Tibial artery (tissue), 4 donors: ENCODE data around the gene GPC6.

Source experiments
- DNase-seq, 2 donors: peaks; one replicate each; pipeline ENCODE4 v3.0.0-alpha.2; 2019
- H3K27ac ChIP-seq, 2 donors: fragments of 200-600 bp; sonication (generic) in 1 of 2; 1 replicate in 1 of 2; 2 replicates in 1 of 2; pipeline ENCODE4 v1.5.1; 2018 to 2019; ENCODE audit warnings: mild to moderate bottlenecking in 1 of 2
- H3K27me3 ChIP-seq, 2 donors: fragments of 200-600 bp; sonication (generic) in 1 of 2; one replicate each; pipeline versions ENCODE4 v1.5.1 to v1.6.0; 2016 to 2019
- H3K36me3 ChIP-seq, 3 donors: fragments of 200-600 bp; sonication (generic) in 2 of 3; one replicate each; pipeline ENCODE4 v1.5.1; 2016 to 2019; ENCODE audit warnings: mild to moderate bottlenecking in 2 of 3
- H3K4me1 ChIP-seq, 4 donors: fragments of 200-600 bp; sonication (generic) in 2 of 4; 1 replicate in 3 of 4; 2 replicates in 1 of 4; pipeline ENCODE4 v1.5.1; 2016 to 2019
- H3K4me3 ChIP-seq, 2 donors: fragments of 200-600 bp; sonication (generic) in 1 of 2; 1 replicate in 1 of 2; 2 replicates in 1 of 2; pipeline ENCODE4 v1.5.1; 2018 to 2019; ENCODE audit warnings: mild to moderate bottlenecking in 2 of 2
- H3K9me3 ChIP-seq, 3 donors: fragments of 200-600 bp; sonication (generic) in 1 of 3; one replicate each; pipeline ENCODE4 v1.5.1; 2016 to 2019
- CTCF ChIP-seq, 2 experiments: fragments of 200-600 bp in 1 of 2; fragments of 450-650 bp in 1 of 2; IDR thresholded peaks; one replicate each; pipeline ENCODE4 v1.5.1; 2017 to 2019; ENCODE audit warnings: antibody characterized with exemption in 2 of 2, mild to moderate bottlenecking in 1 of 2, moderate library complexity in 1 of 2
- intact Hi-C: fragments of 100-400 bp; cut with DNase I; formaldehyde crosslinking; loops from one replicate; pipeline ENCODE4 v1.15.0; 2023; ENCODE audit warnings: low total_unique reads

GPC6 gene

GRCh38 chr13:94344126-94344818, 1117.7 kb downstream of the GPC6 start:
- H3K9me3 ChIP-seq: no peaks in the 10 kb centered on the region
- H3K4me1 ChIP-seq: peaks cover 0 to 39% (median 20%) of the 10 kb centered on the region in 4 donors
- no peaks in the 10 kb centered on the region for H3K36me3 ChIP-seq
- H3K4me3 ChIP-seq: no peak overlapping the region
- intact Hi-C loops: loop anchor here (10.0 kb wide), 1 partner anchor 1099 kb away; no protein-coding TSS in a partner anchor
- no peaks in the 10 kb centered on the region for H3K27me3 ChIP-seq
- DNase-seq: no peak
- TF ChIP-seq CTCF (IDR thresholded peaks at IDR 0.05): no peak
- peak overlapping the region; percentile 82 to 87 for H3K27ac ChIP-seq

DNA sequence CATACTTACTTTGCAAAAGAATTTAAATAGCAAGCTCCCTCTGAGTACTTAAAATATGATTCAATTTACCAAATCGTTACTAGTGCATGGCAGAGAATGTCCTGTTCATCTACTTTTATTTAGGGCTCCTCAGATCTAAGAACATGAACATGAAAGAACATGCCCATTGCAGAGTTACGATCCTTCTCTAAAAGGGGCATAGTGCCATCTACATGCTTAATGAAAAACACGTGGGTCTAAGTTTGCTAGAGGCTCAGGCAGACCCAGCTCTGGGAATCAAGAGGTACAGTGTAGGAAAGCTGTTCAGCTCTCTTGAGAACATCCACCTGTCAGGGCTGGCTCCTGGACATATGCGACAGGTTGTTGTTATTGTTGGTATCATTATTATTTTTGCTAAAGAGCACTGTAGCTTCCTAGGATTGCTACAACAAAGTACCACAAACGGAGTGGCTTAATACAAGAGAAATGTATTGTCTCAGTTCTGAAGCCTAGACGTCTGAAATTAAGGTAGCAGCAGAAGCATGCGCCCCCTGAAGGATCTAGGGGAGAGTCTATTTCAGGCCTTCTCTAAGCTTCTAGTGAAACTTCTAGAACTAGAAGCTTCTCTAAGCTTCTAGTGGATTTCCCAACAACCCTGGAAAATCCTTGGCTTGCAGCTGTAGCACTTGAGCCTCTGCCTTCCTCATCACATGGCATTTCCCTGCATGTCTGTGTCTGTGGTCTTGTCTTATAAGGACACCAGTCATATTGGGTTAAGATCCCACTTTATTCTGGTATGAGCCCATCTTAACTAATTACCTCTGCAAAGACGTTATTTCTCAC, 1119.0 kb downstream of the GPC6 start:
- DNase-seq: no peak
- TF ChIP-seq CTCF (IDR thresholded peaks at IDR 0.05): no peak
- Histone ChIP-seq H3K9me3 (no peaks in the 10 kb centered on the region), H3K36me3 (no peaks in the 10 kb centered on the region), H3K27me3 (no peaks in the 10 kb centered on the region), H3K4me3 (no peak overlapping the region), H3K4me1 (peaks cover 0 to 39% (median 20%) of the 10 kb centered on the region in 4 donors), H3K27ac (peak overlapping the region; percentile 39 to 87)
- intact Hi-C loops: loop anchor here (10.0 kb wide), 1 partner anchor 1101 kb away; no protein-coding TSS in a partner anchor

DNA sequence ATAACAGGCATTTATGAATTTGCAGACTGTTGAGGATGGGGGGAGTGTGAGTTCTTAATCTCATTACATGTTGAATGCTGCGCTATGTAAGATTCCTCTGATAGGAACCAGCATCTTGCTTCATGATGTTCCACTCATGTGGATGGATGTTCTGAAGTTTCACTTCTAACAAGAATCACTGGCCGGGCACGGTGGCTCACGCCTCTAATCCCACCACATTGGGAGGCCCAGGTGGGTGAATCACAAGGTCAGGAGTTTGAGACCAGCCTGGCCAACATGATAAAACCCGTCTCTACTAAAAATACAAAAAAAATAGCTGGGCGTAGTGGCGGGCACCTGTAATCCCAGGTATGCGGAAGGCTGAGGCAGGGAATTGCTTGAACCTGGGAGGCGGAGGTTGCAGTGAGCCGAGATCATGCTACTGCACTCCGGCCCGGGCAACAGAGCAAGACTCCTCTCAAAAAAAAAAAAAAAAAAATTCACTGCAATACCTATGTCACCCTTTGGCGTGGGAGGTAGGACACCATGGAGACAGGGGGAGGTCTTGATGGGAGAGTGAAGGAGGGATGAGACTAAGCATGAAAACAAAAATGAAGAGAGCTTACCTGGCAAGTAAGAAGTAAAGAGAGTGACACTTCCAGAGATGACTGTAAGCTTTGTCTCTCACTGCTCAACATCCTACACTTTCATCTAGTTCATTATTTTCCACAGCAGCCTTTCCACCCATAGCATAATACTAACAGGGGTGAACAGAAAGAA, 1119.8 kb downstream of the GPC6 start:
- intact Hi-C loops: loop anchor here (10.0 kb wide), 1 partner anchor 1102 kb away; no protein-coding TSS in a partner anchor
- H3K4me1 ChIP-seq: peaks cover 0 to 39% (median 20%) of the 10 kb centered on the region in 4 donors
- no peak overlapping the region for H3K27ac ChIP-seq
- no peaks in the 10 kb centered on the region for H3K27me3 ChIP-seq
- no peaks in the 10 kb centered on the region for H3K9me3 ChIP-seq
- no peak for DNase-seq
- H3K4me3 ChIP-seq: no peak overlapping the region
- no peaks in the 10 kb centered on the region for H3K36me3 ChIP-seq
- no peak for TF ChIP-seq CTCF (IDR thresholded peaks at IDR 0.05)

- H3K9me3 ChIP-seq: no peaks in the 10 kb centered on the region
- H3K36me3 ChIP-seq: no peaks in the 10 kb centered on the region
- H3K27me3 ChIP-seq: no peaks in the 10 kb centered on the region
- no peak overlapping the region for H3K27ac ChIP-seq
- TF ChIP-seq CTCF (IDR thresholded peaks at IDR 0.05): no peak
- no peaks in the 10 kb centered on the region for H3K4me1 ChIP-seq
- no peak for DNase-seq
- H3K4me3 ChIP-seq: no peak overlapping the region
- intact Hi-C loops: no loop called here
Observed at GRCh38 chr13:94351292-94351990, 1124.8 kb downstream of the GPC6 start.

GRCh38 chr13:94352057-94352456, 1125.5 kb downstream of the GPC6 start:
- intact Hi-C loops: no loop called here
- TF ChIP-seq CTCF (IDR thresholded peaks at IDR 0.05): no peak
- Histone ChIP-seq H3K27me3 (no peaks in the 10 kb centered on the region), H3K9me3 (no peaks in the 10 kb centered on the region), H3K36me3 (no peaks in the 10 kb centered on the region), H3K4me1 (no peaks in the 10 kb centered on the region), H3K27ac (no peak overlapping the region), H3K4me3 (no peak overlapping the region)
- DNase-seq: no peak
